Activated CD8-positive, alpha-beta memory T cell treated with anti-CD3 and anti-CD28 coated beads, Interleukin-2, amount 50 U/mL, for 24 hours (primary cell): ENCODE data around the gene NDUFAF3.

ENCODE experiments used
- DNase-seq: peaks from one replicate; pipeline ENCODE4 v3.0.0-alpha.2; 2020; ENCODE audit errors: extremely low read depth

The NDUFAF3 gene

DNA sequence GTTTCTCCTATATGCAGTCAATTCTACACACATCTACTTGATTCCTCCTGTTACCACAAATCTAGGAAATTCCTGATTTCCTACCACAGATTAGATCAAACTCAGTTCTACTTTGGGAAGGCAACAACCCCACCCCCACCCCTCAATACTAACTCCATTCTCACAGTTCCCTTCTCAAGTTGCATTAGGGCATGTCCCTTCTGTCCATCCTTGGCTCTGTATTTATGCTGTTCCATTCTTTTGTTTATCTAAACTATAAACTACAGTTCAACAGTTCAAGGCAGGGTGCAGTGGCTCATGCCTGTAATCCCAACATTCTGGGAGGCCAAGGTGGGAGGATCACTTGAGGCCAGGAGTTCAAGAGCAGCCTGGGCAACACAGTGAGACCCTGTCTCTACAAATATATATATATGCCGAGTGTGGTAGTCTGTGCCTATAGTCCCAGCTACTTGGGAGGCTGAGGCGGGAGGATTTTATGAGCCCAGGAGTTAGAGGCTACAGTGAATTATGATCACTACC lies 32.5 kb downstream of the NDUFAF3 start:
- DNase-seq: no peak

DNA sequence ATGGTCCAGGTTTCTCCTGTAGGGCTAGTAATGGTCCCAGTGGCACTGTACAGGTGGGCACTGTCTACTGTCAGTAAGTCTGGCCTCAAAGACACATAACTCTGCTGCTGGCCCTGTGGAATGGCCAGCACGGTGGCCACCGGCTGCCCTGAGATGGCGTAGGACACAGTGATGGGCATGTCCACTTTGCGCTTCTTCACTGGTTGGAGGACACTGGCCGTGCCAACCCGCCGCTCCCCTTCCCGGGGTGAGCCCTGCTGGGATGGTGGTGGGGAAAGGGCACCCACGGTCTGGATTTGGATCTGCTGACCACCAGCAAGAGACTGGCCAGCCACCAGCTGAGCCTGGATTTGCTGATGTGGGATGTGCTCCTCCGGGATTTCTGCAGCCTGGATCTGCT lies 35.3 kb downstream of the NDUFAF3 start:
- DNase-seq: no peak

GRCh38 chr3:49058011-49058410 lies 36.1 kb downstream of the NDUFAF3 start:
- no peak for DNase-seq
